Osteocyte (in vitro differentiated cells): ENCODE measurements around the gene UFD1. TPM values are rescaled to one million over a fixed set of nuclear protein-coding genes. Genes with fewer than 3 reads are reported as not detected.

Experiments
- DNase-seq: peaks from one replicate; pipeline ENCODE4 v3.0.0; 2021; ENCODE audit warnings: mixed read lengths; ENCODE audit not compliant: unreplicated experiment; ENCODE audit errors: extremely low spot score
- H3K27ac Mint-ChIP-seq: one replicate; pipeline ENCODE4 v1.8.0; 2021; ENCODE audit warnings: mild to moderate bottlenecking, mixed read lengths; ENCODE audit not compliant: unreplicated experiment
- H3K27me3 Mint-ChIP-seq: one replicate; pipeline ENCODE4 v1.8.0; 2021; ENCODE audit warnings: mixed read lengths; ENCODE audit not compliant: unreplicated experiment
- H3K36me3 Mint-ChIP-seq: one replicate; pipeline ENCODE4 v1.8.0; 2021; ENCODE audit warnings: mixed read lengths; ENCODE audit not compliant: unreplicated experiment
- H3K4me1 Mint-ChIP-seq: one replicate; pipeline ENCODE4 v1.8.0; 2021; ENCODE audit warnings: mixed read lengths; ENCODE audit not compliant: unreplicated experiment
- H3K4me3 Mint-ChIP-seq: one replicate; pipeline ENCODE4 v1.8.0; 2021; ENCODE audit warnings: mild to moderate bottlenecking, moderate library complexity, mixed read lengths; ENCODE audit not compliant: unreplicated experiment
- H3K9me3 Mint-ChIP-seq: one replicate; pipeline ENCODE4 v1.8.0; 2021; ENCODE audit warnings: mixed read lengths; ENCODE audit not compliant: unreplicated experiment
- CTCF ChIP-seq: fragments of 200-600 bp; sonication (generic); IDR thresholded peaks from 2 replicates; pipeline ENCODE4 v1.5.0; 2021; ENCODE audit warnings: antibody characterized with exemption, mild to moderate bottlenecking, moderate library complexity
- total RNA-seq: library from RNA; stranded (reverse); gene quantifications from 2 replicates; pipeline ENCODE4 v1.2.1, GENCODE V29; 2021

UFD1 gene
- total RNA-seq, 1 donor from 2014 or later: 72.5 TPM

DNA sequence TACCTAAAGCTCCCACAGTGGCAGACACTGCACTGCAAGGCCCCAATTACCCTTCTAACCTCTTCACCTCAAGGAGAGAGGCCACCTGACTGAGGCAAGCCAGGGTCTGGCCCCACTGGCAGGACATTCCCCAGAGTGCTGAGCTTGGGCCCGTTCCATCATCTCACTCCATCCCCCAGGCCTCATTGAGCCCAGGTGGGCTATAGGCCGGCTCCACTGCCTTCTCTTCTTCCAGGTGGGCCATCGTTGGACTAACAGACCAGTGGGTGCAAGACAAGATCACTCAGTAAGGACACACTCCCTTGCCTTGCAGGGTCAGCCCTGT, 19.8 kb upstream of the UFD1 start:
- H3K4me3 Mint-ChIP-seq: no peak overlapping the region
- H3K27ac Mint-ChIP-seq: no peak overlapping the region
- DNase-seq: no peak
- TF ChIP-seq CTCF: no peak
- H3K36me3 Mint-ChIP-seq: no peaks in the 10 kb centered on the region
- H3K9me3 Mint-ChIP-seq: no peaks in the 10 kb centered on the region
- peaks cover 5% of the 10 kb centered on the region for H3K4me1 Mint-ChIP-seq
- no peaks in the 10 kb centered on the region for H3K27me3 Mint-ChIP-seq

GRCh38 chr22:19498154-19498865, 19.3 kb upstream of the UFD1 start:
- DNase-seq: no peak
- TF ChIP-seq CTCF: no peak
- peaks cover 5% of the 10 kb centered on the region for H3K4me1 Mint-ChIP-seq
- H3K27me3 Mint-ChIP-seq: no peaks in the 10 kb centered on the region
- H3K4me3 Mint-ChIP-seq: no peak overlapping the region
- no peaks in the 10 kb centered on the region for H3K36me3 Mint-ChIP-seq
- H3K27ac Mint-ChIP-seq: no peak overlapping the region
- H3K9me3 Mint-ChIP-seq: no peaks in the 10 kb centered on the region

DNA sequence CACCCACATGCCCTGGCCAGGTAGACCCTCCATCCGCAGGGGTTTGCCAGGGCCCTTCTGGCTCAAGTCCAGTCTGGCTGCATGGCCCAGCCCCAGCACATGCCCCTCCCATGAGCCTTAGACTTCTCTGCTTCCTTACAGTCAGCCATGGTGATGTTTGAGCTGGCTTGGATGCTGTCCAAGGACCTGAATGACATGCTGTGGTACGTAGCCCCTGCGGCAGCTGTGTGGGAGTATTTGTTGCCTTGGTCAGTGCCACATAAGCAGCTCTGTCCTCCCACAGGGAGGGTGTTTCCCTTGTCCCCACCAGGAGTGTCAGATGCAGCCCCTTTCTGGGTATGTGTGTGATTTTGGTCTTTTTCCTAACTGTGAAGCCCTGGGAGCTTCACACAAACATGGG, 18.3 kb upstream of the UFD1 start:
- H3K4me3 Mint-ChIP-seq: no peak overlapping the region
- peaks cover 5% of the 10 kb centered on the region for H3K4me1 Mint-ChIP-seq
- TF ChIP-seq CTCF: no peak
- H3K36me3 Mint-ChIP-seq: no peaks in the 10 kb centered on the region
- peak overlapping the region; percentile 52 for H3K27ac Mint-ChIP-seq
- H3K27me3 Mint-ChIP-seq: no peaks in the 10 kb centered on the region
- no peak for DNase-seq
- no peaks in the 10 kb centered on the region for H3K9me3 Mint-ChIP-seq

DNA sequence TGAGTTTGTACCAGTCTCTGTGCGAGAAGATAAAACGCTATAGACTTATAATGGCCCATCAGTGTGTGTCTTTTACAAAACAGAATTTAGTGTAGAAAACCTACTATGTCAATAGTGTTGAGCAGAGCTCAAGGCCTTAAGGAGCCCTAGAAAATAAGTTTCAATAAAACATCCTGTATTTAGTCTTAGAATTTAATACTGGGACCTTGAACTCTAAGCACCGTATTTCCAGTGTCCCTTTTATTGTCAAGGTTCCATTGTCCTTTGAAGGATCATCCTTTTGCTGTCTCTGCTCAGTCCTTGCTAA, 17.3 kb upstream of the UFD1 start:
- Mint-ChIP-seq H3K4me3 (no peak overlapping the region), H3K27ac (no peak overlapping the region), H3K27me3 (no peaks in the 10 kb centered on the region), H3K4me1 (peaks cover 5% of the 10 kb centered on the region), H3K36me3 (no peaks in the 10 kb centered on the region), H3K9me3 (no peaks in the 10 kb centered on the region)
- DNase-seq: no peak
- no peak for TF ChIP-seq CTCF

- Mint-ChIP-seq H3K4me1 (peaks cover 5% of the 10 kb centered on the region), H3K4me3 (no peak overlapping the region), H3K27me3 (no peaks in the 10 kb centered on the region), H3K36me3 (no peaks in the 10 kb centered on the region), H3K27ac (no peak overlapping the region), H3K9me3 (no peaks in the 10 kb centered on the region)
- TF ChIP-seq CTCF: peak; percentile 52
- DNase-seq: no peak
Measured at GRCh38 chr22:19495562-19496323, 16.8 kb upstream of the UFD1 start.
